AG08395 (cell line): ENCODE results near the gene BST1.
"Not testable (repeated sequence)": the region's sequence is repeated elsewhere in the genome, so short reads cannot be mapped to it uniquely, and the experiment has no call there.

ENCODE experiments used
- DNase-seq: peaks from one replicate; pipeline ENCODE4 v3.0.0; 2012; ENCODE audit warnings: mixed read lengths, low spot score

The BST1 gene

GRCh38 chr4:15746110-15746509 lies 43.2 kb downstream of the BST1 start:
- DNase-seq = no peak

GRCh38 chr4:15749001-15749400 lies 46.1 kb downstream of the BST1 start:
- no peak for DNase-seq

GRCh38 chr4:15751153-15751552 lies 48.3 kb downstream of the BST1 start:
- DNase-seq = no peak

- no peak for DNase-seq
These were observed 50.2 kb downstream of the BST1 start for GRCh38 chr4:15753081-15753480.

GRCh38 chr4:15753786-15754185 lies 50.9 kb downstream of the BST1 start:
- no peak for DNase-seq

- DNase-seq = no peak
These were observed 51.5 kb downstream of the BST1 start for GRCh38 chr4:15754323-15754722.

GRCh38 chr4:15755321-15756155 lies 52.7 kb downstream of the BST1 start:
- DNase-seq = no peak

GRCh38 chr4:15756361-15756861 lies 53.5 kb downstream of the BST1 start:
- DNase-seq = no peak

- no peak for DNase-seq
These were observed 54.2 kb downstream of the BST1 start for GRCh38 chr4:15757054-15757453.

GRCh38 chr4:15758294-15758693 lies 55.4 kb downstream of the BST1 start:
- no peak for DNase-seq

GRCh38 chr4:15762460-15762859 lies 59.6 kb downstream of the BST1 start:
- DNase-seq = not testable (repeated sequence)

GRCh38 chr4:15765391-15765790 lies 62.5 kb downstream of the BST1 start:
- no peak for DNase-seq

- DNase-seq = no peak
These were observed 63.2 kb downstream of the BST1 start for GRCh38 chr4:15765910-15766697.

GRCh38 chr4:15766821-15767220 lies 64.0 kb downstream of the BST1 start:
- no peak for DNase-seq

- no peak for DNase-seq
These were observed 66.3 kb downstream of the BST1 start for GRCh38 chr4:15769202-15769601.

- DNase-seq = no peak
These were observed 68.6 kb downstream of the BST1 start for GRCh38 chr4:15771216-15772058.

GRCh38 chr4:15774020-15774420 lies 71.2 kb downstream of the BST1 start:
- no peak for DNase-seq

GRCh38 chr4:15776871-15777648 lies 74.2 kb downstream of the BST1 start:
- DNase-seq = no peak

- no peak for DNase-seq
These were observed 74.9 kb downstream of the BST1 start for GRCh38 chr4:15777697-15778288.

- peak; percentile 12 for DNase-seq
These were observed 75.7 kb downstream of the BST1 start, which contains the start of gene CD38 for GRCh38 chr4:15778289-15779241. CD38 (plus strand) TSS chr4:15778328; CDS start chr4:15778415, 87 bp downstream.
